Measurements from ENCODE around the gene HOXD9. TPM values are rescaled to one million over a fixed set of nuclear protein-coding genes. Genes with fewer than 3 reads are reported as not detected.
A peak's percentile ranks its signal among the peaks of the same experiment; 100 is the strongest.

The HOXD9 gene
- polyA plus RNA-seq, 1 of the 3 experiments (the other 2 are of a cell fraction) = 4.8 TPM

GRCh38 chr2:176135035-176135440 lies 12.5 kb downstream of the HOXD9 start:
- peaks cover 40% of the 10 kb centered on the region for H3F3A ChIP-seq (replicated peaks; ENCODE audit: insufficient read depth)
- H3K27ac ChIP-seq (ENCODE audit: low read depth in 2 of 2, low read length in 1 of 2) = peak overlapping the region; percentile 63 to 92
- CTCF ChIA-PET = interaction anchor here (0.8 to 26.1 kb wide), 8 partner anchors 11 to 1014 kb away, joined by 3 to 1047 read pairs (median 20); partner anchors contain the start of gene HOXD9
- no peaks in the 10 kb centered on the region for H4K20me1 ChIP-seq (ENCODE audit: insufficient read depth)
- no peaks in the 10 kb centered on the region for H3K9me2 ChIP-seq
- DNase-seq = no peak
- no peaks in the 10 kb centered on the region for H3K9me3 ChIP-seq
- peaks cover 30 to 52% of the 10 kb centered on the region in 2 experiments for H3K4me1 ChIP-seq (ENCODE audit: control insufficient read depth in 1 of 2, insufficient read depth in 2 of 2, low read depth in 1 of 2, low read length in 1 of 2)
- peak overlapping the region; percentile 94; the same call in 1 of the 2 replicates for H3K9ac ChIP-seq
- H3K4me3 ChIP-seq (ENCODE audit: low read depth in 2 of 2, low read length in 1 of 2) = no peak overlapping the region
- peaks cover 44% of the 10 kb centered on the region for H3K79me2 ChIP-seq (ENCODE audit: insufficient read depth)
- no peaks in the 10 kb centered on the region for H3K27me3 ChIP-seq (ENCODE audit: insufficient read depth)
- H2AFZ ChIP-seq (ENCODE audit: low read depth) = no peak overlapping the region; the same call in 1 of the 2 replicates
- H3K4me2 ChIP-seq = peak overlapping the region; percentile 96
- no peaks in the 10 kb centered on the region for H3K36me3 ChIP-seq (replicated peaks in 1 of 2; ENCODE audit: control insufficient read depth in 1 of 2, insufficient read depth in 2 of 2, low read length in 1 of 2)
- POLR2A ChIA-PET = interaction anchor here (2.2 to 6.3 kb wide), 2 partner anchors 419 to 439 kb away, joined by 10 to 34 read pairs; no protein-coding TSS in a partner anchor
- TF ChIP-seq MEF2A (IDR thresholded peaks at IDR 0.05; ENCODE audit: borderline replicate concordance, low read depth) = no peak
- no peak for TF ChIP-seq TAF1 (IDR thresholded peaks at IDR 0.05; ENCODE audit: borderline replicate concordance, low read depth, low read length)
- TF ChIP-seq CHD2 (IDR thresholded peaks at IDR 0.05; ENCODE audit: low read length, partially characterized antibody) = no peak
- no peak for TF ChIP-seq ZBTB33 (IDR thresholded peaks at IDR 0.05; ENCODE audit: borderline replicate concordance, low read depth)
- no peak for TF ChIP-seq YY1 (IDR thresholded peaks at IDR 0.05; ENCODE audit: low read depth)
- TF ChIP-seq NRF1 (IDR thresholded peaks at IDR 0.05; ENCODE audit: low read depth, low read length) = no peak
- no peak for TF ChIP-seq EZH2phosphoT487 (IDR thresholded peaks at IDR 0.05; ENCODE audit: borderline replicate concordance, low read depth)
- TF ChIP-seq JUND (IDR thresholded peaks at IDR 0.05) = no peak
- TF ChIP-seq TCF12 (IDR thresholded peaks at IDR 0.05) = peak; percentile 54
- peak; percentile 40; the same call in 1 of the 2 replicates for TF ChIP-seq SMC3 (IDR thresholded peaks at IDR 0.05; ENCODE audit: low read depth, low read length)
- TF ChIP-seq MAX (IDR thresholded peaks at IDR 0.05; ENCODE audit: low read depth) = no peak
- peak; percentile 76 for TF ChIP-seq RCOR1 (IDR thresholded peaks at IDR 0.05; ENCODE audit: low read length)
- TF ChIP-seq GABPA (IDR thresholded peaks at IDR 0.05; ENCODE audit: low read depth) = no peak
- TF ChIP-seq RXRA (IDR thresholded peaks at IDR 0.05; ENCODE audit: borderline replicate concordance, low read depth) = no peak
- peak; percentile 30; the same call in 1 of the 2 replicates for TF ChIP-seq RFX5 (IDR thresholded peaks at IDR 0.05; ENCODE audit: low read length)
- no peak for TF ChIP-seq POLR2AphosphoS5 (IDR thresholded peaks at IDR 0.05; ENCODE audit: low read depth, low read length)
- TF ChIP-seq FOXM1 (IDR thresholded peaks at IDR 0.05; ENCODE audit: low read depth) = no peak
- peak; percentile 41; the same call in 1 of the 2 replicates for TF ChIP-seq MXI1 (IDR thresholded peaks at IDR 0.05; ENCODE audit: low read depth, low read length)
- no peak for TF ChIP-seq IRF3 (IDR thresholded peaks at IDR 0.05; ENCODE audit: low read depth, low read length)
- no peak for TF ChIP-seq ELF1 (IDR thresholded peaks at IDR 0.05)
- no peak for TF ChIP-seq FOXJ3 (CRISPR knock-in tag; IDR thresholded peaks at IDR 0.05)
- peak in 1 of 2 experiments; percentile 83; a peak in 2 of 4 replicates for TF ChIP-seq EP300 (IDR thresholded peaks at IDR 0.05; ENCODE audit: borderline replicate concordance in 1 of 2, low read depth in 1 of 2, low read length in 1 of 2)
- TF ChIP-seq FOSL2 (IDR thresholded peaks at IDR 0.05; ENCODE audit: borderline replicate concordance, low read depth) = no peak
- no peak for TF ChIP-seq GATA2 (CRISPR knock-in tag; IDR thresholded peaks at IDR 0.05)
- no peak for TF ChIP-seq SIN3A (IDR thresholded peaks at IDR 0.05; ENCODE audit: borderline replicate concordance, low read depth, low read length)
- TF ChIP-seq RAD21 (IDR thresholded peaks at IDR 0.05; ENCODE audit: low read length) = peak; percentile 68
- no peak; the same call in 1 of the 2 replicates for TF ChIP-seq TEAD4 (IDR thresholded peaks at IDR 0.05; ENCODE audit: borderline replicate concordance, insufficient read depth)
- no peak for TF ChIP-seq REST (IDR thresholded peaks at IDR 0.05; ENCODE audit: low read depth, low read length)
